RPMI7951 (cell line): ENCODE results near the gene USP12. TPM values are rescaled to one million over a fixed set of nuclear protein-coding genes. Genes with fewer than 3 reads are reported as not detected.
"Not testable (repeated sequence)": the region's sequence is repeated elsewhere in the genome, so short reads cannot be mapped to it uniquely, and the experiment has no call there.

Source experiments
- DNase-seq: peaks from one replicate; pipeline ENCODE4 v3.0.0-alpha.2; 2012; ENCODE audit warnings: low read depth
- total RNA-seq: library from RNA; depleted of rRNA; stranded (reverse); fragments of >200 nt; shearing (Covaris generic); gene quantifications from 2 replicates; pipeline ENCODE4 v1.2.3, GENCODE V29; 2014

Gene USP12
- total RNA-seq, 1 experiment from 2014 or later, result 16.6 TPM

DNA sequence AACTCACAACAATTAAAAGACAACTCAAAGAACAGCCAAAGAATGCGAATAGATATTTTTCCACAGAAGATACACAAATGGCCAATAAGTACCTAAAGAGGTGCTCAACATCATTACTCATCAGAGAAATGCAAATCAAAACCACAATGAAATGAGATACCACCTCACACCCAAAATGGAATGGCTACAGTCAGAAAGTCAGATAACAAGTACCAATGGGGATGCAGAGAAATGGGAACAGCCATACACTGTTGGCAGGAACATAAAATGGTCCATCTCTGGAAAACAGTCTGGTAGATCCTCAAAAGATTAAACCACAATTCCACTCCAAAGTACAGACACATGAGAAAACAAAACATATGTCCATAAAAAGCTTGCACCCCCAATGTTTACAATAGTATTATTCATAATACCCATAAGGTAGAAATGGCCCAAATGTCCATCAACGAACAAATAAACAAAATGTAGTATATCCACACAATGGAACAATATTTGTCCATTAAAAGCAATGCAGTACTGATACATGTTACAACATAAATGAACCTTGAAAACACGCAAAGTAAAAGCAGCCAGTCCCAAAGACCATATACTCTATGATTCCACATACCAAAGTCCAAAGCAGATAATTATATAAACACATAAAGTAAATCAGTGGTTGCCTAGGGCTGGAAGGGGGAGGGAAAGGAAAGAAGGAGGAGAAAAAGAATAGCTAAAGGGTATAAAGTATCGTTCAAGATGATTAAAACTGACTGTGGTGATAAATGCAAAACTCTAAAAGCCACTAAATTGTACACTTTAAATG is 19.6 kb downstream of the USP12 start:
- peak; percentile 8 for DNase-seq

DNA sequence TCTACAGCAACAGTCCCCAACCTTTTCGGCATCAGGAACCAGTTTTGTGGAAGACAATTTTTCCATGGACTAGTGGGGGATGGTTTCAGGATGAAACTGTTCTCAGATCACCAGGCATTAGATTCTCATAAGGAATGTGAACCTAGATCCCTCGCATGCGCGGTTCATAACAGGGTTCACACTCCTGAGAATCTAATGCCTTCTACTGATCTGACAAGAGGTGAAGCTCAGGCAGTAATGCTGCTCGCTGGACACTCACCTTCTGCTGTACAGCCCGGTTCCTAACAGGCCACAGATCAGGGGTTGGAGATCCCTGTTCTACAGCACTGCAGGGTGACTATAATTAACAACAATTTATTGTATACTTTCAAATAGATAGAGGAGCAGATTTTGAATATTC is 21.9 kb downstream of the USP12 start:
- no peak for DNase-seq

DNA sequence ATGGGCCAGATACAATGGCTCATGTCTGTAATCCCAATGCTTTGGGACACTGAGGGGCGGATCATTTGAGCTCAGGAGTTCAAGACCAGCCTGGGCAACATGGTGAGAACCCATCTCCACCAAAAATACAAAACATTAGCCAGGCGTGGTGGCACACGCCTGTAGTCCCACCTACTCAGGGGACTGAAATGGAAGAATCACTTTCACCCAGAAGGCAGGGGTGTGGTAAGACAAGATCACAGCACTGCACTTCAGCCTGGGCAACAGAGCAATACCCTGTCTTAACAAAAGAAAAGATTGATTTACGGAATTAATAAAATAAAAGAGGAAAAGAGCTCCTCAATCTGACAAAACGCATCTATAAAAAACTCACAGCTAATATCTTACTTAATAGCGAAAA is 22.7 kb downstream of the USP12 start:
- no peak for DNase-seq

DNA sequence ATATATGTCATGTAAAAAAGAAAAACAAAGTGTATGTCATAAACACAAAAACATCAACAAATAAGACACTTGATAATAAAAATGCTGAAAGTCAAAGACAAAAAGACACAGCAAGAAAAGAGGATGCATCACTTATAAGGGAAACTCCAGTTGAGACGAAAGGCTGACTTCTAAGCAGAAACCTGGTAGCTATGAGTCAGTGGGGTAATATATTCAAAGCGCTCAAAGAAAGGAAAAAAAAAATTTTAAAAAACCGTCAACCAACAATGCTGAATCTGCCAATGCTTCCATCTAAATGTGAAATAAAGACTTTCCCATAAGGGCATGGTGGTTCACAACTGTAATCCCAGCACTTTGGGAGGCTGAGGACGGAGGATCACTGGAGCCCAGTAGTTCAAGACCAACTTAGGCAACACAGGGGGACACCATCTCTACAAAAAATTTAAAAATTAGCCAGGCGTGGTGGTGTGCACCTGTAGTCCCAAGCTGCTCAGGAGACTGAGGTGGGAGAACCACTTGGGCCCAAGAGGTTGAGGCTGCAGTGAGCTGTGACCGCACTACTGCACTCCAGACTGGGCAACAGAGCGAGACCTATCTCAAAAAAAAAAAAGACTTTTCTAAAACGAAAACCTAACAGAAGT is 24.0 kb downstream of the USP12 start:
- DNase-seq, result no peak

DNA sequence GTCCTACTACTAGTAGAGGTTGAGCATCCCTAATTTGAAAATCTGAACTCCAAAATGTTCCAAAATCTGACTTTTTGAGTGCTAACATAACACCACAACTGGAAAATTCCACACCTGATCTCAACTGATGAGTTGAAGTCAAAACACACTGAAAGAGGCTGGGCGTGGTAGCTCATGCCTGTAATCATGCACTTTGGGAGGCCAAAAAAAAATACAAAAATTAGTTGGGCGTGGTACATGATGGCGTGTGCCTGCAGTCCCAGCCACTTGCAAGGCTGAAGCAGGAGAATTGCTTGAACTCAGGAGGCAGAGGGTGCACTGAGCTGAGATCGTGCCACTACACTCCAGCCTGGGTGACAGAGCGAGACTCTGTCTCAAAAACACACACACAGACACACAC is 29.9 kb downstream of the USP12 start:
- DNase-seq, result no peak

DNA sequence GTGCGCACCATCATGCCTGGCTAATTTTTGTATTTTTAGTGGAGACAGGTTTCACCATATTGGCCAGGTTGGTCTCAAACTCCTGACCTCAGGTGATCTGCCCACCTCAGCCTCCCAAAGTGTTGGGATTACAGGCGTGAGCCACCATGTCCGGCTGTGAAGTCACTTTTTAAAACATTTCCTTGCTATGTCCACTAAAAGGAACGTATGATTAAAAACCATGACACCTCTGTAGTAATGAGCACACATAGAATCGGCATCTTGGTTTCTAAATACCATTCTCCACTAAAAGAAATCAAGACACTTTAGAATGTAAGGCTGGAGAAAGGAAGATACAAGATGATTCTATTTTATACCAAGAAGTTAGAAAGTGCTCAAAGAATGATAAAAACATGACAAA is 30.5 kb downstream of the USP12 start:
- not testable (repeated sequence) for DNase-seq

DNA sequence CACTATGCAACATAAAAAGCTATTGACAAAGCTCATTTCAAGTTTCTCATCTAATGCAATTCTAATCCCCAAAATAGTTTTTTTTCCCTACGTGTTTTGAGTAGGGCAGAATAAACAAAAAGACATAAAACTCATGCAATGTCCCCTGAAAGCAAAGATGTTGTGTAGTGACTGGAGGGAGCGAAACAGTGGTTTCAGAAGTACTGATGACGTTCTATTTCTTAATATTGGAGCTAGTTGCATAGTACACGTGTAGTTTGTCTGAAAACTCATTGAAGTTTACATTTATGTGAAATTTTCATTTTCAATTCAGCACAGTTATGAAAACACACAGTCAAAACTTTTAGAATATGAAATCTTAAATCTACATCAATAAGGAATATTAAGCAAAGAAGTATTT is 31.6 kb downstream of the USP12 start:
- DNase-seq, result no peak

DNA sequence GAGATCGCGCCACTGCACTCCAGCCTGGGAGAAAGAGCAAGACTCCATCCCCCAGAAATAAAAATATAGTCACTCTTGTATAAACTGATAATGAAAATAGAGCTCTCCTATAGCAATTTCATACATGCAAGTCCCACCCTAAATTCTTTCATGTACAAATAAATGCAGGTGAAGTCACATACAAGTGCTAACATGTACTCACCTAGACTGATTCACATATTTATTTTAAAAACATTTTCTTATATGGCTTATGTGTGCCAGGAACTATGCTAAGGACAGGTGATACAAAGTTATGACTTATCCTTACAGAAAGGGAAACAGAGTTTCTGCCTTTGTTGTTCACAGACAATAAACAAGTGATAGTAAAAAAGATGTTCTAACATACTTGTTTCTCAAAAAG is 32.0 kb downstream of the USP12 start:
- no peak for DNase-seq

DNA sequence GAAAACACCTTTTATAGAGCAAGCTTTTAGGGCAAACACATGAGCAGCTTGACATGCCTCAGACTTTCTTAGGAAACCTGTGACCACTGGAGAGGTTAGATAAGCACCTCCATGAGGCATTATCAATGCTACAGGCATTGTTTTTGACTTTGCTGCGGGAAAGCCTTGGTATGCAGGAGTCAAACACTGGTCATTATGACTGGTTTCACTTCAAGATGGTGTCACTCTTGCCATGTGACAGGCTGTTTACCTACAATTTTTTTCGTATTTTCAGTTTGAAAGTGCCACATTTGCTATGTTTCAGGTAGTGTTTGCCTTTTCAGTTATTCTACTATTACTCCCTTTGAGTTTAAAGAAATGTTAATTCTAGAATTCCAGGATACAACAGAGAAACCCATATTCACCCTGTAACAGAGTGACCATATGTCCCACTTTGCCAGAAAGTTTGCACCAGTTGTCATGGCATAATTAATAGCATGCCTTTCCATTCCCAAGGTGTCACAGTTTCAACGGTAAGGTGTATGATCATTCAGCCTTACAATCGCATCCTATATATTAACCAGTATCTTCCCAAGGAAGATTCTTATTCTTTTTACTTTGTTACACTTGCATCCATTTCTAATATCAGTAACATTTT is 33.0 kb downstream of the USP12 start:
- DNase-seq, result no peak

DNA sequence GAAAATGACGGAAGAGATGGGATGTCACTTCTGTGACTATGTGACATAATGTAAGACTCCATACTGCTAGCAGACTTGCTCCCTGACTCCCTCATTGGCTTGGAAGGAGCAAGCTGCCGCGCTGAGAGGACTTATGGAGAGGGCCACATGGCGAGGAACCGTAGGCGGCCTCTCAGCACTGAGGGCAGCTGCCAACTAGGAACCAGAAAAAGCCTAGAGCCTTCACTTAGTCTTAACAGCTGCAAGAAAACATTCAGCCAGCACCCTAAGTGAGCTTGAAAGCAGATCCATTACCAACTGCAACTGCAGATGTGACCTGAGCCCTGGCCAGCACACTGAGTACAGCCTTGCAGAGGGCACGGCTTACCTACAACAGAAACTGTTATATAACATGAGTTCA is 33.9 kb downstream of the USP12 start:
- no peak for DNase-seq

DNA sequence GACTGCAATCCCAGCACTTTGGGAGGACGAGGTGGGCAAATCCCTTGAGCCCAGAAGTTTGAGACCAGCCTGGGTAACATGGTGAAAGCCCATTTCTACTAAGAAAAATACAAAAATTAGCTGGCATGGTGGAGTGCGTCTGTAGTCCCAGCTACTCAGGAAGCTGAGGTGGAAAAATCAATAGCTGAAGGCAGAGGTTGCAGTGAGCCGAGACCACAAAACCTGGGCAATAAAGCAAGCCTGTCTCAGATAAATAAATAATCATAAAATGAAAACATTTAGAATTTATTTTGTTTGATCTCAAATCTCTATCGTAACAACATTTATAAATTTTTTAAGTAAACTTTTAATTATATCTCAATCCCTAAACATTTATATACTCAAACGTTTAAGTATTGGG is 36.6 kb downstream of the USP12 start:
- DNase-seq, result no peak

DNA sequence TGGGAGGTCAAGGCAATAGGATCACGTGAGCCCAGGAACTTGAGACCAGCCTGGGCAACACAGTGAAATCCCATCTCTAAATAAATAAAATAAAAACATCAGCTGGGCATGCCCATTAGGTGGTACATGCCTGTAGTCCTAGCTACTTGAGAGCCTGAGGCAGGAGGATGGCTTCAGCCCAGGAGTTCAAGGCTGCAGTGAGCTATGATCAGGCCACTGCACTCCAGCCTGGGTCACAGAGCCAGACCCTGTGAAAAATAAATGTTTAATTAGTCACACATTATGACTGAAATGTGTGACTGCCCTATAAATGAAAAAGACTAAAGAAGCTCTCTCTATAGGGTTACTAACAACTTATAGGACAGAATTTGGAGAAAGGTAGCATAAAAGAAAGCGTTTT is 37.7 kb downstream of the USP12 start:
- DNase-seq, result no peak

DNA sequence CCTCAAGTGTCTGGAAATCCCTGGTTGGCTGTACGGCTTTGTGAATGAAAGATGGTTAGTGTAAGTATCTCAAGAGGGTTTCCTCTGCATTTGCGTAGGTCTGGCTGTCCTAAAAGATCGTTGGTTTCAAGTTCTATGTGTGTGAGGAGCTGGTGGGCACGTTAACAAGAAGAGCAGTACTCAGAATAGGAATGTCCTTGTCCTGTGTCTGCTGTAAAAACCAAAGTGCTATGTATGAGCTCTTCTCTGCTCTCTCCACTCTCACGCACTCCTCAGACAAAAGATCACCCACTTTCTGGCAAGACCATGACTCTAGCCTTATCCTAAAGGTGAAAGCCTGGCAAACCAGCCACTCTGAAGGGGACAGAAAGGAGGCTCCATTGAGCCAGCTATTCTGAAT is 39.1 kb downstream of the USP12 start:
- no peak for DNase-seq

DNA sequence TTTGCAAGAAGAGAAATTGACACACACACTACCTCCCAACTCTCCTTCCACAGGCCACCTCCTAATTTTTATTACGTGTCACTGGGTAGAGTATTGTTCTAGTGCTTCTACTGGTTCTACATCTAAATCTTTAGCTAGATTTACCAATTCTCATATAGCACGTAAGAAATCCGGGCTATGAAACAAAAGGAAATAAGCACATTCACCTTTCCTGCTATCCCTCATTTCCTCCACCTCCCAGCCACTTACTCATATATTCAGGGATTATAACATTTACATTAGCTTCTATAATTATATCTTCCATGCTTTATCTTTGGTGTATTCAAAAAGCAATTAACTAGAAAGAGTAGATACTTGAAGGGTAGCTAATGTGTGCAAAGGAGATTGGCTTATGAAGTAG is 39.7 kb downstream of the USP12 start:
- no peak for DNase-seq

DNA sequence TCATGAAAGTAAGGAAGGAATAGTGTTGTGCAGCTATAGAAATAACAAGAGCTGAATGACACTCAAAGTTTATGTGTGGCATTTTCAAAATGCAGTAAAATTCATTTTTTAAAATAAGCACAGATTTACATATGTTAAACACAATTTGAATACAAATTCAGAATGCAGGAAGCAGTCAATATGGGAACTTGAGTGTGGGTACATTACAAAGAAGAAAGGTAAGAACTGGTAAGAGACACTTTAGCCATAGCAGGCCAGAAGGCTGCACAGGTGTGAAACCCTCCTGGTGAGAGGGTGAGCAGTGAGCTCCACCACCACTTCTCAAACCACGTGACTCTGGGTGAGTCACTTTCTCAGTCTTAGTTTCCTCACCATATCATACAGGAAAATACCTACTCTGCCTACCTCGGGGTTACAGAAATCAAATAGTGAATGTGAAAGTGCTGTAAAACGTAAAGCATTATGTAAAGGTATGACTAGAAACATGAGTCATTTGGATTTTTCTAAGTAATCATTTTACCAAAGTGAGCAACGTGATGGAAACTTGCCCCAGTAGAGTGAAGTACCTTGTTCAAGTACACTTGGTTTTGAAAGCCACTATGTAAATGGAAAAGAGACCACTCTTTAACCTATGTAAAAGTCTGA is 40.5 kb downstream of the USP12 start:
- DNase-seq, result no peak

DNA sequence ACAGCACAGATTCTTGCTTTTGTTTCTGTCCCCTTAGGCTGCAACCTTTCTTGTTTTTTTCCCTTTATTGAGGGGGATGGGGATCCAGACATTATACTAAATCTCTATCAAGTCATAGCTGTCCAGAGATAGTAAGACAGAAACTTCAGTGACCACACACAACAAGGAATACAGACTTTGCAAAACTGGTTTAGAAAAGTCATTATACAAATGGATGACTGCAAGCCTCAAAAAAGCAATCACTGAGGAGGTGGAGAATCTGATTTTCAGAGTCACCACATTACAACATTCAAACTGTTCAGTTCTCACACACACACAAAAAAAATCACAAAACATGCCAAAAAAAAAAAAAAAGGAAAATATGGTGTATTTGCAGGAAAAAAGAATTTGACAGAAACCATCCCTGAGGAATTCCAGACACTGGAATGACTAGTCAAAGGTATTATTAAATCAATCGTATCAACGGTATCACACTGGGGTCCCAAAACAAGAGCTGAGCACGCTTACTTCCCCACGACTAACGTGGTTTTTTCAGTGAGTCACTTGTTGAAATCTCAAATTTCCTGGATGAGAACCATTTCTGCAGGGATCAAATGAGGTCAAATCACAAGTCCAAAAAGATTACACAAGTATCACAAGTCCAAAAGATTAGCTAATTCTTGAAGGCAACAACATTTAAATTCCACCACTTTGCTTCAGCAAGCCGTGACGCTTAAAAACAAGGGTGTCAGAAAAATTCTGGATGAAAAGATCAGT is 41.2 kb downstream of the USP12 start:
- peak; percentile 38 for DNase-seq

DNA sequence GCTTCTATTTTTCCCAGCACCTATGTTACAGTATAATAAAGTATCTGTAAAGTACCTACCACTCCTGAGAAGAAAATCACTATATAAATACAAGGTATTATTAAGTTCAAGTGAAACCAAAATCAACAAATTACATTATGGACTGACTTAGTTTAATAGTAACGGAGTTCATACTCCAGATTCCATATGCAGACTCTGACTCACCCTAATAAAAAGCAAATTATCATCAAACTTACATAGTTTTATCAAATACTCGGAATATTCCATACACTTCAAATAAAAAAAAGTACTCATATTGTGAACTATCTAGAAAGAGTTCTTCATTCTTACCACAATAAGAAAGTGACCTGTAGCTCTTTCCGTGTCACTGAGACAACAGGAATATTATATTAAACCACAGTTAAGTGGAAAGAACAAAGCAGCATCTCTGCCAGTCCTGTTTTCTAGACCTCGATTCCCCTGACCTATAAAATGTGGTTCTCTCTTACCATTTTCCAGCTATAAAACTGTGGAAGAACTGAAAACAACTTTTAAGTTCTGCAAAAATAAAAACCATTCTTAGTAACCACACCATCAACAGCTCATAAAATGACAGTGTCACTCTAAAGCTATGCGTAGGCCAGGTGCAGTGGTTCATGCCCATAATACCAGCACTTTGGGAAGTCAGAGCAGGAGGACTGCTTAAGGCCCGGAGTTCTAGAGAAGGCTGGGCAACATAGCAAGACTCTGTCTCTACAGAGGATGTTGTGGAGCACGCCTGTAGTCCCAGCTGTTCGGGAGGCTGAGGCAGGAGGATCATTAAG is 42.6 kb downstream of the USP12 start:
- no peak for DNase-seq

DNA sequence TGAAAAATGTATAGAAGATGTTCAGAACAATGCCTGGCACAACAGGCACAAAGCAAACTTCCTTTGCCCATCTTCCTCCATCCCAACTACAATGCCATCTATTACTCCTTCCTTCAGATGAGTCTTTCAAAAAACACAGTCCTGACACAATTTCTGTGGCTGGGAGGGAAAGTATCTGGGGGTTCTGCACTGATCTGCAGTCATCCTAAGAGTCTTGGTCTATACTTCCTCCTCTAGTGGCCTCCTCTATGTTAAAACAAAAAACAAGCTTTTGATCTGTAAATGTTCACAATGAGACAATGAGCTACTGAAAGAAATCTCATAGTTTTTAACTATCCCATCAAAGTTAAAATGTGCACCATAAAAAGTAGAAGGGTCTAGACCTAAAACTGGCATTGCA is 44.8 kb downstream of the USP12 start:
- DNase-seq, result no peak

DNA sequence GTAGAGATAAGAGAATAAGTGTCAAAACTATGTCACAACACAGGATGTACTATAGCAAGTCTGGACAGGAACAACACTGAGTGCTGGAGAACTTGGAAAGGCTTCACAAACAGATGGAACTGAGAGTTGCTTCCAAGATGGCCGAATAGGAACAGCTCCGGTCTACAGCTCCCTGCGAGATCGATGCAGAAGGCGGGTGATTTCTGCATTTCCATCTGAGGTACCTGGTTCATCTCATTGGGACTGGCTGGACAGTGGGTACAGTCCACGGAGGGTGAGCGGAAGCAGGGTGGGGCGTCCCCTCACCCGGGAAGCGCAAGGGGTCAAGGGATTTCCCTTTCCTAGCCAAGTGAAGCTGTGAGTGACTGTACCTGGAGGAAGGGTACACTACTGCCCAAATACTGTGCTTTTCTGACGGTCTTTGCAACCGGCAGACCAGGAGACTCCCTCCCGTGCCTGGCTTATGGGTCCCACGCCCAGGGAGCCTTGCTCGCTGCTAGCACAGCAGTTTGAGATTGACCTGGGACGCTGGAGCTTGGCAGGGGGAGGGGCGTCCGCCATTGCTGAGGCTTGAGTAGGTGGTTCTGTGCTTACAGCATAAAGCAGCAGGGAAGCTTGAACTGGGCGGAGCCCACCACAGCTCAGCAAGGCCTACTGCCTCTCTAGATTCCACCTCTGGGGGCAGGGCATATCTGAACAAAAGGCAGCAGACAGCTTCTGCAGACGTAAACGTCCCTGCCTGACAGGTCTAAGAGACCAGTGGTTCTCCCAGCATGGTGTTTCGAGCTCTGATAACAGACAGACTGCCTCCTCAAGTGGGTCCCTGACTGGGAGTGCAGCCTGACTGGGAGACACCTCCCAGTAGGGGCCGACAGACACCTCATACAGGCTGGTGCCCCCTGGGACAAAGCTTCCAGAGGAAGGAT is 46.0 kb downstream of the USP12 start:
- no peak for DNase-seq

DNA sequence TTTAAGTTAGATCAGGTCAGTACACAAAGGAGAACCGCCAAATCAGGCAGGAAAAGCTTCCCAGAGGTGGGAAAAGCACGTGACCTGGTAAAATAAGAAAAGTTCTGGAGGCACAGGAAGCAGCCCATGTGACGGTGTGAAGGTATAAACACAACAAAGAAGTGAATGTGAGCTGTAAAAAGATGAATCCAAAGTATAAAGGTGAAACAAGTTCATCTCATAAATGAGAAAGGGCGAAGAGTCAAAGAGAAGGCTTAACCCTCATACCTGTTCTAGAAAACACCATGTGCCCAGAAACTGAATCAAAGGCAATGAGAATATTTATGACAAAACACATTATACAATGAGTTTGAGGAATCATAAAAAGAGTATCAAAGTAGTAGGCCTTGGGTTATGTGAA is 47.0 kb downstream of the USP12 start:
- DNase-seq, result no peak
